Kidney (tissue), 14 donors: ENCODE measurements around the gene SLC30A5. TPM values are rescaled to one million over a fixed set of nuclear protein-coding genes. Genes with fewer than 3 reads are reported as not detected.
"Not testable (repeated sequence)": the region's sequence is repeated elsewhere in the genome, so short reads cannot be mapped to it uniquely, and the experiment has no call there.

ENCODE experiments used
- DNase-seq, 5 donors: peaks; one replicate each; pipeline ENCODE4 v3.0.0-alpha.2; 2013 to 2020
- FAIRE-seq: peaks from 2 replicates; lab custom pipeline; 2012; peaks lifted over from hg19 to GRCh38; lab: Jason Lieb, UNC
- H3K27ac ChIP-seq, 2 donors: one replicate each; pipeline ENCODE4 v1.7.0; 2013; ENCODE audit warnings: low read depth in 2 of 2, low read length in 2 of 2, inconsistent platforms in 1 of 2
- H3K27me3 ChIP-seq: one replicate; pipeline ENCODE4 v1.7.1; 2013; ENCODE audit warnings: low read length, inconsistent platforms; ENCODE audit not compliant: control insufficient read depth, insufficient read depth
- H3K36me3 ChIP-seq, 3 donors: one replicate each; pipeline versions ENCODE4 v1.7.0 to v1.7.1; 2013; ENCODE audit warnings: low read length in 3 of 3, control low read depth in 1 of 3, inconsistent platforms in 1 of 3; ENCODE audit not compliant: insufficient read depth in 3 of 3, control insufficient read depth in 2 of 3
- H3K4me1 ChIP-seq, 3 donors: one replicate each; pipeline versions ENCODE4 v1.7.0 to v1.7.1; 2013; ENCODE audit warnings: low read length in 3 of 3, inconsistent platforms in 1 of 3, low read depth in 1 of 3; ENCODE audit not compliant: control insufficient read depth in 2 of 3, insufficient read depth in 2 of 3
- H3K4me3 ChIP-seq, 3 donors: one replicate each; pipeline versions ENCODE4 v1.7.0 to v1.8.1; 2013; ENCODE audit warnings: low read length in 3 of 3, control low read depth in 1 of 3, inconsistent platforms in 1 of 3
- H3K9ac ChIP-seq, 3 donors: one replicate each; pipeline versions ENCODE4 v1.7.0 to v1.7.1; 2013; ENCODE audit warnings: low read length in 3 of 3, control low read depth in 1 of 3, inconsistent platforms in 1 of 3
- H3K9me3 ChIP-seq, 3 donors: one replicate each; pipeline versions ENCODE4 v1.7.0 to v1.7.1; 2013; ENCODE audit warnings: low read length in 3 of 3, control low read depth in 1 of 3, inconsistent platforms in 1 of 3; ENCODE audit not compliant: control insufficient read depth in 2 of 3, insufficient read depth in 1 of 3
- intact Hi-C: fragments of 100-400 bp; cut with DNase I; formaldehyde crosslinking; loops from one replicate; pipeline ENCODE4 v1.11.1; 2022
- polyA plus RNA-seq: library from polyadenylated mRNA; stranded (reverse); fragments of 350-450 nt; fragmentation: Illumina TruSeq; extraction: RNeasy Lipid Tissue Mini Kit (QIAGEN cat#74804); gene quantifications from one replicate; pipeline ENCODE4 v1.2.3, GENCODE V29; 2014; ENCODE audit warnings: low read depth, low replicate concordance; ENCODE audit not compliant: insufficient read depth
- total RNA-seq: library from RNA; stranded (reverse); fragmentation: NEBNext Ultra II Directional; extraction: Animal tissue kit (Norgen Biotek cat#: 25700); gene quantifications from one replicate; pipeline ENCODE4 v1.2.1, GENCODE V29; 2021
- TF ChIP-seq, protein P1 (sequence below): IDR thresholded peaks from 3 replicates; pipeline ENCODE4 v1.5.1; 2012; ENCODE audit warnings: mild to moderate bottlenecking, moderate library complexity, borderline replicate concordance; ENCODE audit not compliant: insufficient read depth; ENCODE audit errors: extremely low read depth
- donor health status: control.
- donor health status: control.
- donor health status: control.
- donor health status: control.
- donor health status: control.
- donor health status: DM: yes; HTN: yes; CAD: no.
- donor health status: Normal renal cell carcinoma (clear cell type).

The SLC30A5 gene
- total and polyA plus RNA-seq, 2 donors from 2014 or later = 36.1 to 53.3 TPM

DNA sequence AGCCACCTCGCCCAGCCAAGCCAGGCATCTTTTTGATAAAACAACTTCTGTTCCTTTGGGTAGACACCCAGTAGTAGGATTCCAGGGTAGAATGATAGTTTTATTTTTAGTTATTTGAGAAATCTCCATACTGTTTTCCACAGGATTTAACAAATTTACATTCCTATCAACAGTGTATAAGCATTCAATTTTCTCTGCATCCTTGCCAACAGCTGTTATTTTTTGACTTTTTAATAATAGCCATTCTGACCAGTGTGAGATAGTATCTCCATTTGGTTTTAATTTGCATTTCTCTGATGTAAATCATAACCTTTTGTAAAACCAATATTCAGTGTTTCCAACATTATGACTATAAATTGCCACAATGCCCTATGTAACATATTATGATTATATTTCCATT is 45.0 kb downstream of the SLC30A5 start:
- no peak for DNase-seq
- no peak for FAIRE-seq
- no peak overlapping the region for H3K9ac ChIP-seq
- H3K27ac ChIP-seq = no peak overlapping the region
- peaks cover 0 to 6% (median 5%) of the 10 kb centered on the region in 3 donors for H3K9me3 ChIP-seq
- TF ChIP-seq, protein P1, sequence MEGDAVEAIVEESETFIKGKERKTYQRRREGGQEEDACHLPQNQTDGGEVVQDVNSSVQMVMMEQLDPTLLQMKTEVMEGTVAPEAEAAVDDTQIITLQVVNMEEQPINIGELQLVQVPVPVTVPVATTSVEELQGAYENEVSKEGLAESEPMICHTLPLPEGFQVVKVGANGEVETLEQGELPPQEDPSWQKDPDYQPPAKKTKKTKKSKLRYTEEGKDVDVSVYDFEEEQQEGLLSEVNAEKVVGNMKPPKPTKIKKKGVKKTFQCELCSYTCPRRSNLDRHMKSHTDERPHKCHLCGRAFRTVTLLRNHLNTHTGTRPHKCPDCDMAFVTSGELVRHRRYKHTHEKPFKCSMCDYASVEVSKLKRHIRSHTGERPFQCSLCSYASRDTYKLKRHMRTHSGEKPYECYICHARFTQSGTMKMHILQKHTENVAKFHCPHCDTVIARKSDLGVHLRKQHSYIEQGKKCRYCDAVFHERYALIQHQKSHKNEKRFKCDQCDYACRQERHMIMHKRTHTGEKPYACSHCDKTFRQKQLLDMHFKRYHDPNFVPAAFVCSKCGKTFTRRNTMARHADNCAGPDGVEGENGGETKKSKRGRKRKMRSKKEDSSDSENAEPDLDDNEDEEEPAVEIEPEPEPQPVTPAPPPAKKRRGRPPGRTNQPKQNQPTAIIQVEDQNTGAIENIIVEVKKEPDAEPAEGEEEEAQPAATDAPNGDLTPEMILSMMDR = no peak
- no peaks in the 10 kb centered on the region for H3K4me1 ChIP-seq
- H3K27me3 ChIP-seq = no peaks in the 10 kb centered on the region
- H3K36me3 ChIP-seq = no peaks in the 10 kb centered on the region
- intact Hi-C loops = no loop called here
- H3K4me3 ChIP-seq = no peak overlapping the region

DNA sequence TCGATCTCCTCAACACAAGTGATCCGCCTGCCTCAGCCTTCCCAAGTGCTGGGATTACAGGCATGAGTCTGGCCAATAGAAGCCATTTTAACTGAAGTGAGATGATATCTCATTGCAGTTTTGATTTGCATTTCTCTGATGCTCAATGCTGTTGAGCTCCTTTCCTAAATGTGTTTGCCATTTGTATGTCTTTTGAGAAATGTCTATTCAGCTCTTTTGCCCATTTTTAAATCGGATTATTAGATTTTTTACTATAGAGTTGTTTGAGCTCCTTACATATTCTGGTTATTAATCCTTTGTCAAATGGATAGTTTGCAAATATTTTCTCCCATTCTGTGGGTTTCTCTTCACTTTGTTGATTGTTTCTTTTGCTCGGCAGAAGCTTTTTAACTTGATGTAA is 46.4 kb downstream of the SLC30A5 start:
- H3K36me3 ChIP-seq, FAIRE-seq, intact Hi-C loops, H3K4me3 ChIP-seq, H3K9me3 ChIP-seq, H3K27me3 ChIP-seq, H3K27ac ChIP-seq, H3K9ac ChIP-seq, H3K4me1 ChIP-seq, DNase-seq: not testable (repeated sequence)

DNA sequence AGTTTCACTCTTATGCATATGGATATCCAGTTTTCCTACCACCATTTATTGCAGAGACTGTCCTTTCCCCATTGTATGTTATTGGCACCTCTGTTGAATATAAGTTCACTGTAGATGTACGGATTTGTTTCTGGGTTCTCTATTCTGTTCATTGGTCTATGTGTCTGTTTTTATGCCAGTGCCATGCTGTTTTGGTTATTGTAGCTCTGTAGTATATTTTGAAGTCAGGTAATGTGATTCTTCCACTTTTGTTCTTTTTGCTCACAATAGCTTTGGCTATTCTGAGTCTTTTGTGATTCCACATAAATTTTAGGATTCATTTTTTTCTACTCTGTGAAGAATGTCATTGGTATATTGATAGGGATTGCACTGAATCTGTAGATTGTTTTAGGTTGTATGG is 47.0 kb downstream of the SLC30A5 start:
- Histone ChIP-seq H3K9me3 (peaks cover 0 to 6% (median 5%) of the 10 kb centered on the region in 3 donors), H3K27me3 (no peaks in the 10 kb centered on the region), H3K27ac (no peak overlapping the region), H3K4me3 (no peak overlapping the region), H3K4me1 (no peaks in the 10 kb centered on the region), H3K9ac (no peak overlapping the region), H3K36me3 (no peaks in the 10 kb centered on the region)
- no peak for FAIRE-seq
- DNase-seq = no peak
- TF ChIP-seq, protein P1 = no peak
- intact Hi-C loops = no loop called here

DNA sequence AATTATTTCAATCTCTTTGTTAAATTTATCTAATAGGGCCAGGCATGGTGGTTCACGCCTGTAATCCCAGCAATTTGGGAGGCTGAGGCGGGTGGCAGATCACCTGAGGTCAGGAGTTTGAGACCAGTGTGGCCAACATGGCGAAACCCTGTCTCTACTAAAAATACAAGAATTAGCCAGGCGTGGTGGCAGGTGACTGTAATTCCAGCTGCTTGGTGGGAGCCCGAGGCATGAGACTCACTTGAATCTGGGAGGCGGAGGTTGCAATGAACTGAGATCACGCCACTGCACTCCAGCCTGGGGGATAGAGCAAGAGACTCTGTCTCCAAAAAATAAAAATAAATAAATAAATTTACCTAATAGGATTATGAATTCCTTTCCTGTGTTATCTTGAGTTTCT is 54.8 kb downstream of the SLC30A5 start:
- FAIRE-seq, H3K4me1 ChIP-seq, H3K36me3 ChIP-seq, H3K4me3 ChIP-seq, H3K9ac ChIP-seq, H3K27me3 ChIP-seq, DNase-seq, intact Hi-C loops, H3K27ac ChIP-seq, H3K9me3 ChIP-seq: not testable (repeated sequence)
